Measurements from ENCODE around the gene XNDC1N. TPM values are rescaled to one million over a fixed set of nuclear protein-coding genes. Genes with fewer than 3 reads are reported as not detected.
A peak's percentile ranks its signal among the peaks of the same experiment; 100 is the strongest.
"Not testable (repeated sequence)": the region's sequence is repeated elsewhere in the genome, so short reads cannot be mapped to it uniquely, and the experiment has no call there.

The XNDC1N gene
- total RNA-seq, 1 experiment from 2014 or later: 18.5 TPM

- BruUV-seq (replicated peaks); H3K4me1 Mint-ChIP-seq (ENCODE audit: low read depth, unreplicated experiment); H3K27ac Mint-ChIP-seq (ENCODE audit: unreplicated experiment); H3K9me3 Mint-ChIP-seq (ENCODE audit: low read depth, unreplicated experiment); CTCF ChIA-PET; DNase-seq; intact Hi-C loops (cut with micrococcal nuclease; ENCODE audit: unreplicated experiment); H3K4me3 Mint-ChIP-seq (ENCODE audit: low read depth, unreplicated experiment); H3K27me3 Mint-ChIP-seq (ENCODE audit: unreplicated experiment); H3K36me3 Mint-ChIP-seq (ENCODE audit: insufficient read depth, unreplicated experiment): not testable (repeated sequence)
Observed at GRCh38 chr11:71910775-71911174, 17.6 kb downstream of the XNDC1N start.

- H3K4me1 Mint-ChIP-seq (ENCODE audit: low read depth, unreplicated experiment): no peaks in the 10 kb centered on the region
- H3K27ac Mint-ChIP-seq (ENCODE audit: unreplicated experiment): no peak overlapping the region
- no peak for DNase-seq
- intact Hi-C loops (cut with micrococcal nuclease; ENCODE audit: unreplicated experiment): no loop called here
- H3K9me3 Mint-ChIP-seq (ENCODE audit: low read depth, unreplicated experiment): no peaks in the 10 kb centered on the region
- H3K27me3 Mint-ChIP-seq (ENCODE audit: unreplicated experiment): no peaks in the 10 kb centered on the region
- no peak for TF ChIP-seq CTCF (IDR thresholded peaks at IDR 0.05; ENCODE audit: unreplicated experiment)
- no peak overlapping the region for H3K4me3 Mint-ChIP-seq (ENCODE audit: low read depth, unreplicated experiment)
- no TSS peak for BruUV-seq (replicated peaks)
- H3K36me3 Mint-ChIP-seq (ENCODE audit: insufficient read depth, unreplicated experiment): peaks cover 6% of the 10 kb centered on the region
- CTCF ChIA-PET: no interaction called here
Observed at GRCh38 chr11:71908218-71908617, 20.2 kb downstream of the XNDC1N start.

GRCh38 chr11:71901137-71901536 is 27.3 kb downstream of the XNDC1N start:
- H3K27ac Mint-ChIP-seq (ENCODE audit: unreplicated experiment); DNase-seq; H3K4me3 Mint-ChIP-seq (ENCODE audit: low read depth, unreplicated experiment); intact Hi-C loops (cut with micrococcal nuclease; ENCODE audit: unreplicated experiment); H3K36me3 Mint-ChIP-seq (ENCODE audit: insufficient read depth, unreplicated experiment); BruUV-seq (replicated peaks); H3K27me3 Mint-ChIP-seq (ENCODE audit: unreplicated experiment); CTCF ChIA-PET; H3K4me1 Mint-ChIP-seq (ENCODE audit: low read depth, unreplicated experiment); H3K9me3 Mint-ChIP-seq (ENCODE audit: low read depth, unreplicated experiment): not testable (repeated sequence)

GRCh38 chr11:71895961-71896360 is 32.4 kb downstream of the XNDC1N start:
- Mint-ChIP-seq H3K4me1 (ENCODE audit: low read depth, unreplicated experiment) (no peaks in the 10 kb centered on the region), H3K27me3 (ENCODE audit: unreplicated experiment) (no peaks in the 10 kb centered on the region), H3K9me3 (ENCODE audit: low read depth, unreplicated experiment) (peaks cover 13% of the 10 kb centered on the region), H3K36me3 (ENCODE audit: insufficient read depth, unreplicated experiment) (no peaks in the 10 kb centered on the region), H3K27ac (ENCODE audit: unreplicated experiment) (no peak overlapping the region), H3K4me3 (ENCODE audit: low read depth, unreplicated experiment) (no peak overlapping the region)
- intact Hi-C loops (cut with micrococcal nuclease; ENCODE audit: unreplicated experiment): no loop called here
- BruUV-seq (replicated peaks): no TSS peak
- CTCF ChIA-PET: no interaction called here
- no peak for DNase-seq
- no peak for TF ChIP-seq CTCF (IDR thresholded peaks at IDR 0.05; ENCODE audit: unreplicated experiment)

GRCh38 chr11:71889181-71889872 is 39.1 kb downstream of the XNDC1N start:
- BruUV-seq (replicated peaks); H3K9me3 Mint-ChIP-seq (ENCODE audit: low read depth, unreplicated experiment); H3K36me3 Mint-ChIP-seq (ENCODE audit: insufficient read depth, unreplicated experiment); H3K27me3 Mint-ChIP-seq (ENCODE audit: unreplicated experiment); CTCF ChIA-PET; intact Hi-C loops (cut with micrococcal nuclease; ENCODE audit: unreplicated experiment); H3K4me3 Mint-ChIP-seq (ENCODE audit: low read depth, unreplicated experiment): not testable (repeated sequence)
- DNase-seq: peak; percentile 9
- peak overlapping the region; percentile 39 for H3K27ac Mint-ChIP-seq (ENCODE audit: unreplicated experiment)
- H3K4me1 Mint-ChIP-seq (ENCODE audit: low read depth, unreplicated experiment): peaks cover 16% of the 10 kb centered on the region

GRCh38 chr11:71888335-71889010 is 39.9 kb downstream of the XNDC1N start:
- peak; percentile 50 for DNase-seq
- peaks cover 16% of the 10 kb centered on the region for H3K4me1 Mint-ChIP-seq (ENCODE audit: low read depth, unreplicated experiment)
- BruUV-seq (replicated peaks); H3K4me3 Mint-ChIP-seq (ENCODE audit: low read depth, unreplicated experiment); H3K27me3 Mint-ChIP-seq (ENCODE audit: unreplicated experiment); H3K36me3 Mint-ChIP-seq (ENCODE audit: insufficient read depth, unreplicated experiment); H3K9me3 Mint-ChIP-seq (ENCODE audit: low read depth, unreplicated experiment); intact Hi-C loops (cut with micrococcal nuclease; ENCODE audit: unreplicated experiment); CTCF ChIA-PET: not testable (repeated sequence)
- H3K27ac Mint-ChIP-seq (ENCODE audit: unreplicated experiment): peak overlapping the region; percentile 39

GRCh38 chr11:71885806-71886205 is 42.6 kb downstream of the XNDC1N start:
- H3K4me3 Mint-ChIP-seq (ENCODE audit: low read depth, unreplicated experiment); intact Hi-C loops (cut with micrococcal nuclease; ENCODE audit: unreplicated experiment); H3K36me3 Mint-ChIP-seq (ENCODE audit: insufficient read depth, unreplicated experiment); CTCF ChIA-PET; H3K9me3 Mint-ChIP-seq (ENCODE audit: low read depth, unreplicated experiment); DNase-seq; H3K27me3 Mint-ChIP-seq (ENCODE audit: unreplicated experiment); H3K27ac Mint-ChIP-seq (ENCODE audit: unreplicated experiment); BruUV-seq (replicated peaks): not testable (repeated sequence)
- peaks cover 16% of the 10 kb centered on the region for H3K4me1 Mint-ChIP-seq (ENCODE audit: low read depth, unreplicated experiment)
